Measurements from ENCODE around the gene MIB1. TPM values are rescaled to one million over a fixed set of nuclear protein-coding genes. Genes with fewer than 3 reads are reported as not detected.

The MIB1 gene
- total RNA-seq, 4 donors from 2014 or later = 15.7 to 31.8 (median 27.6) TPM

- Histone ChIP-seq H3K9me3 (no peaks in the 10 kb centered on the region), H3K4me1 (peaks cover 0 to 10% (median 0%) of the 10 kb centered on the region in 4 donors), H3K4me3 (no peak overlapping the region), H3K27ac (no peak overlapping the region), H3K36me3 (no peaks in the 10 kb centered on the region), H3K27me3 (no peaks in the 10 kb centered on the region)
- WGBS, 2 donors (ENCODE audit: low coverage in 1 of 2) = 78 to 94% methylated on average over 3 of the region's 3 CpGs
- DNase-seq = no peak
- in situ Hi-C loops (cut with MboI; ENCODE audit: low pct_ligation_motif_present in 1 of 4, low pct_unique_long_range_greater_than_20kb in 1 of 4, low sequenced_read_pairs in 3 of 4) (no loop called here), intact Hi-C loops (cut with DNase I; ENCODE audit: low total_unique reads) (no loop called here)
- no peak for TF ChIP-seq CTCF (IDR thresholded peaks at IDR 0.05)
- no peak for TF ChIP-seq POLR2AphosphoS5 (IDR thresholded peaks at IDR 0.05)
- no peak for TF ChIP-seq POLR2A (IDR thresholded peaks at IDR 0.05)
- no peak for TF ChIP-seq EP300 (IDR thresholded peaks at IDR 0.05; ENCODE audit: low read depth)
These were observed 17.2 kb downstream of the MIB1 start for GRCh38 chr18:21757833-21758232.

- TF ChIP-seq POLR2A (IDR thresholded peaks at IDR 0.05) (no peak), CTCF (IDR thresholded peaks at IDR 0.05) (no peak), EP300 (IDR thresholded peaks at IDR 0.05; ENCODE audit: low read depth) (no peak), POLR2AphosphoS5 (IDR thresholded peaks at IDR 0.05) (no peak)
- no peaks in the 10 kb centered on the region for H3K36me3 ChIP-seq
- peaks cover 0 to 18% (median 0%) of the 10 kb centered on the region in 4 donors for H3K4me1 ChIP-seq
- H3K9me3 ChIP-seq = no peaks in the 10 kb centered on the region
- intact Hi-C loops (cut with DNase I; ENCODE audit: low total_unique reads) = no loop called here
- in situ Hi-C loops (cut with MboI; ENCODE audit: low pct_ligation_motif_present in 1 of 4, low pct_unique_long_range_greater_than_20kb in 1 of 4, low sequenced_read_pairs in 3 of 4) = no loop called here
- no peak overlapping the region for H3K27ac ChIP-seq
- WGBS, 2 donors (ENCODE audit: low coverage in 1 of 2) = 57 to 81% methylated on average over 2 of the region's 2 CpGs
- H3K4me3 ChIP-seq = no peak overlapping the region
- no peak for DNase-seq
- H3K27me3 ChIP-seq = no peaks in the 10 kb centered on the region
These were observed 19.2 kb downstream of the MIB1 start for GRCh38 chr18:21759836-21760235.

- DNase-seq = no peak
- intact Hi-C loops (cut with DNase I; ENCODE audit: low total_unique reads) (no loop called here), in situ Hi-C loops (cut with MboI; ENCODE audit: low pct_ligation_motif_present in 1 of 4, low pct_unique_long_range_greater_than_20kb in 1 of 4, low sequenced_read_pairs in 3 of 4) (no loop called here)
- H3K4me3 ChIP-seq = no peak overlapping the region
- H3K4me1 ChIP-seq = peaks cover 0 to 18% (median 0%) of the 10 kb centered on the region in 4 donors
- H3K9me3 ChIP-seq = no peaks in the 10 kb centered on the region
- H3K36me3 ChIP-seq = no peaks in the 10 kb centered on the region
- H3K27me3 ChIP-seq = no peaks in the 10 kb centered on the region
- TF ChIP-seq POLR2AphosphoS5 (IDR thresholded peaks at IDR 0.05) (no peak), CTCF (IDR thresholded peaks at IDR 0.05) (no peak), POLR2A (IDR thresholded peaks at IDR 0.05) (no peak), EP300 (IDR thresholded peaks at IDR 0.05; ENCODE audit: low read depth) (no peak)
- H3K27ac ChIP-seq = no peak overlapping the region
These were observed 19.7 kb downstream of the MIB1 start for GRCh38 chr18:21760321-21760720.

GRCh38 chr18:21761471-21762115, 21.0 kb downstream of the MIB1 start:
- 81 to 86% methylated on average over 6 of the region's 6 CpGs for WGBS, 2 donors (ENCODE audit: low coverage in 1 of 2)
- Histone ChIP-seq H3K4me3 (no peak overlapping the region), H3K4me1 (peaks cover 0 to 18% (median 0%) of the 10 kb centered on the region in 4 donors), H3K9me3 (no peaks in the 10 kb centered on the region), H3K27ac (no peak overlapping the region), H3K36me3 (peaks cover 0 to 7% (median 0%) of the 10 kb centered on the region in 4 donors), H3K27me3 (no peaks in the 10 kb centered on the region)
- in situ Hi-C loops (cut with MboI; ENCODE audit: low pct_ligation_motif_present in 1 of 4, low pct_unique_long_range_greater_than_20kb in 1 of 4, low sequenced_read_pairs in 3 of 4) = no loop called here
- TF ChIP-seq POLR2AphosphoS5 (IDR thresholded peaks at IDR 0.05) (no peak), CTCF (IDR thresholded peaks at IDR 0.05) (no peak), POLR2A (IDR thresholded peaks at IDR 0.05) (no peak), EP300 (IDR thresholded peaks at IDR 0.05; ENCODE audit: low read depth) (no peak)
- intact Hi-C loops (cut with DNase I; ENCODE audit: low total_unique reads) = no loop called here
- no peak for DNase-seq
